GM12878 (cell line): ENCODE data around the gene AKAP12.

ENCODE experiments used
- CHD2 ChIP-seq: IDR thresholded peaks from 2 replicates; pipeline ENCODE4 v1.6.1; 2011; ENCODE audit warnings: low read depth, low read length, improper control_type of control experiment, borderline replicate concordance
- EP300 ChIP-seq, 2 experiments: fragments of 150-350 bp in 1 of 2; IDR thresholded peaks; 2 replicates each; pipeline ENCODE4 v1.6.1; 2011 to 2012; ENCODE audit warnings: low read depth in 2 of 2, low read length in 2 of 2, borderline replicate concordance in 1 of 2, improper control_type of control experiment in 1 of 2, inconsistent platforms in 1 of 2; ENCODE audit not compliant: control insufficient read depth in 1 of 2
- EZH2 ChIP-seq: IDR thresholded peaks from 2 replicates; pipeline ENCODE4 v1.6.1; 2012; ENCODE audit warnings: low read depth, mild to moderate bottlenecking, control low read depth, inconsistent platforms, low read length, borderline replicate concordance; ENCODE audit not compliant: control insufficient read depth
- GATAD2B ChIP-seq: fragments of 450-650 bp; conservative IDR thresholded peaks from 2 replicates; pipeline ENCODE4 v1.6.1; 2017; ENCODE audit warnings: low read depth, mild to moderate bottlenecking, moderate library complexity
- KDM1A ChIP-seq: fragments of 200-600 bp; sonication (generic); IDR thresholded peaks from 2 replicates; pipeline ENCODE4 v1.6.1; 2016; ENCODE audit warnings: borderline replicate concordance
- POLR2A ChIP-seq: IDR thresholded peaks from 2 replicates; pipeline ENCODE4 v1.6.1; 2011; ENCODE audit warnings: low read depth, mild to moderate bottlenecking, low read length
- RAD51 ChIP-seq: fragments of 450-650 bp; IDR thresholded peaks from 2 replicates; pipeline ENCODE4 v1.6.1; 2016; ENCODE audit warnings: moderate library complexity, mild to moderate bottlenecking, inconsistent platforms
- RBBP5 ChIP-seq: fragments of 200-600 bp; sonication (generic); conservative IDR thresholded peaks from 2 replicates; pipeline ENCODE4 v1.6.1; 2016
- REST ChIP-seq: IDR thresholded peaks from 2 replicates; pipeline ENCODE4 v1.6.1; 2012; ENCODE audit warnings: mild to moderate bottlenecking, low read depth, low read length
- SPI1 ChIP-seq: IDR thresholded peaks from 2 replicates; pipeline ENCODE4 v1.6.1; 2011; ENCODE audit warnings: low read depth, mild to moderate bottlenecking, low read length, moderate library complexity, borderline replicate concordance; ENCODE audit not compliant: insufficient read depth
- TAF1 ChIP-seq: IDR thresholded peaks from 2 replicates; pipeline ENCODE4 v1.6.1; 2011; ENCODE audit warnings: mild to moderate bottlenecking, low read depth, low read length, borderline replicate concordance
- YY1 ChIP-seq: IDR thresholded peaks from 2 replicates; pipeline ENCODE4 v1.6.1; 2011; ENCODE audit warnings: low read depth, mild to moderate bottlenecking, low read length
- TF ChIP-seq, protein P1 (sequence below), 3 experiments: IDR thresholded peaks in 2 of 3; conservative IDR thresholded peaks in 1 of 3; 2 replicates each; pipeline ENCODE4 v1.5.1; 2011; ENCODE audit warnings: low read depth in 3 of 3, low read length in 3 of 3, mild to moderate bottlenecking in 3 of 3, control low read depth in 2 of 3, moderate library complexity in 2 of 3, inconsistent platforms in 1 of 3, mixed read lengths in 1 of 3; ENCODE audit not compliant: control insufficient read depth in 2 of 3, insufficient read depth in 1 of 3; ENCODE audit errors: extremely low read depth in 1 of 3
- TF ChIP-seq, protein P2 (sequence below): fragments of 450-650 bp; IDR thresholded peaks from 2 replicates; pipeline ENCODE4 v1.6.1; 2018; ENCODE audit warnings: mild to moderate bottlenecking, low read depth, moderate library complexity; ENCODE audit not compliant: partially characterized antibody

GRCh38 chr6:151352410-151353396 lies 112.9 kb downstream of the AKAP12 start:
- TF ChIP-seq GATAD2B (no peak), RAD51 (no peak), YY1 (no peak), SPI1 (no peak), REST (no peak), POLR2A (no peak), EP300 (IDR thresholded peaks at IDR 0.05; ENCODE audit: borderline replicate concordance in 1 of 2, control insufficient read depth in 1 of 2, low read depth in 2 of 2, low read length in 2 of 2) (no peak), KDM1A (no peak), CHD2 (no peak), TAF1 (no peak), RBBP5 (no peak), EZH2 (no peak)
- TF ChIP-seq, protein P1, sequence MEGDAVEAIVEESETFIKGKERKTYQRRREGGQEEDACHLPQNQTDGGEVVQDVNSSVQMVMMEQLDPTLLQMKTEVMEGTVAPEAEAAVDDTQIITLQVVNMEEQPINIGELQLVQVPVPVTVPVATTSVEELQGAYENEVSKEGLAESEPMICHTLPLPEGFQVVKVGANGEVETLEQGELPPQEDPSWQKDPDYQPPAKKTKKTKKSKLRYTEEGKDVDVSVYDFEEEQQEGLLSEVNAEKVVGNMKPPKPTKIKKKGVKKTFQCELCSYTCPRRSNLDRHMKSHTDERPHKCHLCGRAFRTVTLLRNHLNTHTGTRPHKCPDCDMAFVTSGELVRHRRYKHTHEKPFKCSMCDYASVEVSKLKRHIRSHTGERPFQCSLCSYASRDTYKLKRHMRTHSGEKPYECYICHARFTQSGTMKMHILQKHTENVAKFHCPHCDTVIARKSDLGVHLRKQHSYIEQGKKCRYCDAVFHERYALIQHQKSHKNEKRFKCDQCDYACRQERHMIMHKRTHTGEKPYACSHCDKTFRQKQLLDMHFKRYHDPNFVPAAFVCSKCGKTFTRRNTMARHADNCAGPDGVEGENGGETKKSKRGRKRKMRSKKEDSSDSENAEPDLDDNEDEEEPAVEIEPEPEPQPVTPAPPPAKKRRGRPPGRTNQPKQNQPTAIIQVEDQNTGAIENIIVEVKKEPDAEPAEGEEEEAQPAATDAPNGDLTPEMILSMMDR (IDR thresholded peaks at IDR 0.05 in 2 of 3, conservative IDR thresholded peaks at IDR 0.05 in 1 of 3; ENCODE audit: control insufficient read depth in 2 of 3, extremely low read depth in 1 of 3, insufficient read depth in 1 of 3, low read depth in 3 of 3, low read length in 3 of 3): no peak
- TF ChIP-seq, protein P2, sequence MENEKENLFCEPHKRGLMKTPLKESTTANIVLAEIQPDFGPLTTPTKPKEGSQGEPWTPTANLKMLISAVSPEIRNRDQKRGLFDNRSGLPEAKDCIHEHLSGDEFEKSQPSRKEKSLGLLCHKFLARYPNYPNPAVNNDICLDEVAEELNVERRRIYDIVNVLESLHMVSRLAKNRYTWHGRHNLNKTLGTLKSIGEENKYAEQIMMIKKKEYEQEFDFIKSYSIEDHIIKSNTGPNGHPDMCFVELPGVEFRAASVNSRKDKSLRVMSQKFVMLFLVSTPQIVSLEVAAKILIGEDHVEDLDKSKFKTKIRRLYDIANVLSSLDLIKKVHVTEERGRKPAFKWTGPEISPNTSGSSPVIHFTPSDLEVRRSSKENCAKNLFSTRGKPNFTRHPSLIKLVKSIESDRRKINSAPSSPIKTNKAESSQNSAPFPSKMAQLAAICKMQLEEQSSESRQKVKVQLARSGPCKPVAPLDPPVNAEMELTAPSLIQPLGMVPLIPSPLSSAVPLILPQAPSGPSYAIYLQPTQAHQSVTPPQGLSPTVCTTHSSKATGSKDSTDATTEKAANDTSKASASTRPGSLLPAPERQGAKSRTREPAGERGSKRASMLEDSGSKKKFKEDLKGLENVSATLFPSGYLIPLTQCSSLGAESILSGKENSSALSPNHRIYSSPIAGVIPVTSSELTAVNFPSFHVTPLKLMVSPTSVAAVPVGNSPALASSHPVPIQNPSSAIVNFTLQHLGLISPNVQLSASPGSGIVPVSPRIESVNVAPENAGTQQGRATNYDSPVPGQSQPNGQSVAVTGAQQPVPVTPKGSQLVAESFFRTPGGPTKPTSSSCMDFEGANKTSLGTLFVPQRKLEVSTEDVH: no peak
